ENCODE results near the gene ATXN1.

The ATXN1 gene

DNA sequence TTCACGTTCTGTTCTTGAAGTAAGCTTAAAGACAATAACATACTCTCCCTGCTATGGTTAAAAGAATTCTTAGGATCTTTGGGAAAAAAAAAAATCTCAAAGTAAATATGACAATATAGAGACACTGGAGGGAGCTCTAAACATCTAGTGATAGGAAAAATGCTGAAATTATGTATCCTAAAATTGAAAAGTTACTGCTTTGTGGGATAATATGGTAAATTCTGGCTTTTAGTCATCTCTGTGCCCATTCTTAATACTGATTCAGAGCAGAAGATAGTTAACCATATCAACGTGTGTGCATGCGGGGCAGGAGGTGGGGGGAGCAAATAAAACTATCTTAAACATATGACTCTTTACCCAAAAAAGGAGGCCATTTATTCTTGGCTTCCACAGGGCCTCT lies 357.4 kb downstream of the ATXN1 start:
- Histone ChIP-seq H3K27me3 (no peaks in the 10 kb centered on the region), H3K9me3 (no peaks in the 10 kb centered on the region), H3K4me1 (peaks cover 12% of the 10 kb centered on the region), H3K36me3 (no peaks in the 10 kb centered on the region), H3K4me3 (ENCODE audit: low read depth, low read length) (no peak overlapping the region)
- TF ChIP-seq, protein P1, sequence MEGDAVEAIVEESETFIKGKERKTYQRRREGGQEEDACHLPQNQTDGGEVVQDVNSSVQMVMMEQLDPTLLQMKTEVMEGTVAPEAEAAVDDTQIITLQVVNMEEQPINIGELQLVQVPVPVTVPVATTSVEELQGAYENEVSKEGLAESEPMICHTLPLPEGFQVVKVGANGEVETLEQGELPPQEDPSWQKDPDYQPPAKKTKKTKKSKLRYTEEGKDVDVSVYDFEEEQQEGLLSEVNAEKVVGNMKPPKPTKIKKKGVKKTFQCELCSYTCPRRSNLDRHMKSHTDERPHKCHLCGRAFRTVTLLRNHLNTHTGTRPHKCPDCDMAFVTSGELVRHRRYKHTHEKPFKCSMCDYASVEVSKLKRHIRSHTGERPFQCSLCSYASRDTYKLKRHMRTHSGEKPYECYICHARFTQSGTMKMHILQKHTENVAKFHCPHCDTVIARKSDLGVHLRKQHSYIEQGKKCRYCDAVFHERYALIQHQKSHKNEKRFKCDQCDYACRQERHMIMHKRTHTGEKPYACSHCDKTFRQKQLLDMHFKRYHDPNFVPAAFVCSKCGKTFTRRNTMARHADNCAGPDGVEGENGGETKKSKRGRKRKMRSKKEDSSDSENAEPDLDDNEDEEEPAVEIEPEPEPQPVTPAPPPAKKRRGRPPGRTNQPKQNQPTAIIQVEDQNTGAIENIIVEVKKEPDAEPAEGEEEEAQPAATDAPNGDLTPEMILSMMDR (IDR thresholded peaks at IDR 0.05; ENCODE audit: low read depth, low read length) = peak; percentile 21; the same call in 1 of the 2 replicates
- DNase-seq = no peak

DNA sequence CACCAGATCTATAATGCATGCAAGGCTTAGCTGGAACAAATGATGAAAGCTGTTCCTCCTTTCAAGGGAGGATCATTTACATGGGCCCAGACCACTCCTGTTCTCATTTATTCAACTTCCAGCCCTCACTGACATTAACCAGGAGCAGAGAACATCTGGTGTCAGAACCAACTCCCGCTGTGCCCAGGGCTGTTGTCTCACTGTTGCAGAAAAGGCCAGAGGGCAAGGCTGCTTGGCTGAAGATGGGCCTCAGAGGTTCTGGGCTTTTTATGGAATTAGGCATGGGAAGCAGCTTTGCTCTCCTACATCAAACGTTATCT lies 358.7 kb downstream of the ATXN1 start:
- TF ChIP-seq, protein P1 (IDR thresholded peaks at IDR 0.05; ENCODE audit: low read depth, low read length) = no peak
- no peaks in the 10 kb centered on the region for H3K9me3 ChIP-seq
- H3K4me1 ChIP-seq = peaks cover 8% of the 10 kb centered on the region
- H3K36me3 ChIP-seq = no peaks in the 10 kb centered on the region
- peak; percentile 77 for DNase-seq
- no peaks in the 10 kb centered on the region for H3K27me3 ChIP-seq
- no peak overlapping the region for H3K4me3 ChIP-seq (ENCODE audit: low read depth, low read length)

DNA sequence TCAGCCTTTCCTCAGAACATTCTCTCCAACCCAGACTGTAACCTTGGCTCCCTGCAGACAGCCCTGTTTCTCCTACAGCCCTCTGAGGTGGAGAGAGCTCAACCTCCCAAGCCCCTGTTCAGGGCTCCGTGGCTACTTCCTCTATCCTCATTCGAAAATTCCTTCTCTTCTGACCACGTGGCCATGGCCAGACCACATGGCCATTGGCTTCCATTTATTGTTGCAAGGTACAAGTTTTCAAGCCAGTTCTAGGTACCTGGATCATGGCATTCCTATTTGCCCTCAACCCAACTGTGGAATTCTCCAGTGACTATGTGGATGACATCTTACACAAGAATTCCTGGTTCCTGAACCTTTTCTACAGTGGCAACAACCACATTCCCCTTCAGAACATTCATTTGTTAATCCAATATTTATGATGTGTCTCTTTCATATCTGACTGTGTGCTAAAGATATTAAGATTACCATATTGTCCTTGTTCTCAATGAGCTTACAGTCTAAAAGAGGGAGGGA lies 361.0 kb downstream of the ATXN1 start:
- no peaks in the 10 kb centered on the region for H3K9me3 ChIP-seq
- no peak for DNase-seq
- H3K4me3 ChIP-seq (ENCODE audit: low read depth, low read length) = no peak overlapping the region
- H3K27me3 ChIP-seq = no peaks in the 10 kb centered on the region
- peaks cover 8% of the 10 kb centered on the region for H3K4me1 ChIP-seq
- TF ChIP-seq, protein P1 (IDR thresholded peaks at IDR 0.05; ENCODE audit: low read depth, low read length) = no peak
- H3K36me3 ChIP-seq = no peaks in the 10 kb centered on the region

DNA sequence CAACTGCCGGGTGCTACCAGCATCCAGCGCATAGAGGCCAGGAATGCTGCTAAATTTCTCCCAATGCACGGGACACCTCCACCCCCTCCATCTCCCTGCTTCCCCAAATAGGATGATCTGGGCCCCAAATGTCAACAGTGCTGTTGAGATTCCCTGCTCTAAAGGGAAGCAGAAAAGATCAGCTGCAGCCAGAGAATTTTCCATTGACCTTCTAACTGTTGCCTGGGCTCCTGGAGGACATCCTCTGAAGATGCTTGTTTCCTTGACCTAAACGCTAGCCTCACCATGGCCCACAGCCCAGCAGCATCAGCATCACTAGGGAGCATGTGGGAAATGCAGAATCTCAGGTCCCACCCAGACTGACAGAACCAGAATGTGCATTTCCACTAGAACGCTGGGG lies 361.6 kb downstream of the ATXN1 start:
- no peak overlapping the region for H3K4me3 ChIP-seq (ENCODE audit: low read depth, low read length)
- H3K36me3 ChIP-seq = no peaks in the 10 kb centered on the region
- H3K27me3 ChIP-seq = no peaks in the 10 kb centered on the region
- no peaks in the 10 kb centered on the region for H3K9me3 ChIP-seq
- H3K4me1 ChIP-seq = peaks cover 8% of the 10 kb centered on the region
- DNase-seq = no peak
- TF ChIP-seq, protein P1 (IDR thresholded peaks at IDR 0.05; ENCODE audit: low read depth, low read length) = no peak

DNA sequence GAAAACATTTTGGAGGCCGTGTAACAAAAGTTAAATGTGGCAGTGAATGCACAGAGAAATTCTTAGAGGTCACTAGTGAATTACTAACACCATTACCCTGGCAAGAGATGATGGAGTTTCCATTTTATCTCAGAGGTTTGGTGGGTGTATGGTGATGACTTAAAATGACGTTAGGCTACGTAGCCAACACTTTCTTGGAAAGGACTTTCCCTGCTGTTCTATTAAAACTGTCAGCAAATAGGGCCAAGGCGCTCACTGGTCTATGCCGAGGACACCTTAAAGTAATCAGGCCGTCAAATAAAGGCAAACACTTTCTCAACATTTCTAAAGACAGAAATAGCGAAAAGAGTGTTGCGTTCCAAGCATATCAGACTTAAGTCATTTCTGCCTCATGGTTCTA lies 362.1 kb downstream of the ATXN1 start:
- H3K36me3 ChIP-seq = no peaks in the 10 kb centered on the region
- no peaks in the 10 kb centered on the region for H3K27me3 ChIP-seq
- peaks cover 8% of the 10 kb centered on the region for H3K4me1 ChIP-seq
- no peaks in the 10 kb centered on the region for H3K9me3 ChIP-seq
- H3K4me3 ChIP-seq (ENCODE audit: low read depth, low read length) = no peak overlapping the region
- no peak for DNase-seq
- TF ChIP-seq, protein P1 (IDR thresholded peaks at IDR 0.05; ENCODE audit: low read depth, low read length) = no peak

DNA sequence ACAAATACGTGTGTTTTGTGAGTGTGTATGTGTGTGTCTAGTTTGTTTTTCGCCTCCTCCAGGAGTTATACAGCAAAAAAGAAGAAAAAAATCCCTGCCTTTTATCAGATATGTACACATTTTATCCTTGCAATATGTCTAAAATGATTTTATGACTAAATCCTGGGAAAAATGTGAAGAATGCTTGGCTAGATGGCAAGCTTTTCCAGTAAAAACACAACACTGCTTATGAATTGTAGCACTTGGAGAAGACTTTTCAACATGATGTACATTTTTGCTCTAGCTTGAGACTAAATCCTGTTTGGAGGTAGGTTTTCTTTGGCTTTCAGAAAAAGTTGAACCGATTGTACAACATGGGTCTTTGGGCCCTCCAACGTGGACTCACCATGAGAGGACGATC lies 362.7 kb downstream of the ATXN1 start:
- TF ChIP-seq, protein P1 (IDR thresholded peaks at IDR 0.05; ENCODE audit: low read depth, low read length) = no peak
- Histone ChIP-seq H3K27me3 (no peaks in the 10 kb centered on the region), H3K9me3 (no peaks in the 10 kb centered on the region), H3K4me1 (peaks cover 8% of the 10 kb centered on the region), H3K36me3 (no peaks in the 10 kb centered on the region), H3K4me3 (ENCODE audit: low read depth, low read length) (no peak overlapping the region)
- no peak for DNase-seq
